HG03097 (cell line): ENCODE measurements around the gene C20orf96.
A peak's percentile ranks its signal among the peaks of the same experiment; 100 is the strongest.
"Not testable (repeated sequence)": the region's sequence is repeated elsewhere in the genome, so short reads cannot be mapped to it uniquely, and the experiment has no call there.

ENCODE experiments used
- ATAC-seq: cut with Tn5 transposase; IDR thresholded peaks from one replicate; pipeline ENCODE4 v1.9.1; 2021; ENCODE audit not compliant: unreplicated experiment, low FRiP score

The C20orf96 gene

GRCh38 chr20:284172-284571 lies 6.4 kb downstream of the C20orf96 start:
- ATAC-seq = no peak

DNA sequence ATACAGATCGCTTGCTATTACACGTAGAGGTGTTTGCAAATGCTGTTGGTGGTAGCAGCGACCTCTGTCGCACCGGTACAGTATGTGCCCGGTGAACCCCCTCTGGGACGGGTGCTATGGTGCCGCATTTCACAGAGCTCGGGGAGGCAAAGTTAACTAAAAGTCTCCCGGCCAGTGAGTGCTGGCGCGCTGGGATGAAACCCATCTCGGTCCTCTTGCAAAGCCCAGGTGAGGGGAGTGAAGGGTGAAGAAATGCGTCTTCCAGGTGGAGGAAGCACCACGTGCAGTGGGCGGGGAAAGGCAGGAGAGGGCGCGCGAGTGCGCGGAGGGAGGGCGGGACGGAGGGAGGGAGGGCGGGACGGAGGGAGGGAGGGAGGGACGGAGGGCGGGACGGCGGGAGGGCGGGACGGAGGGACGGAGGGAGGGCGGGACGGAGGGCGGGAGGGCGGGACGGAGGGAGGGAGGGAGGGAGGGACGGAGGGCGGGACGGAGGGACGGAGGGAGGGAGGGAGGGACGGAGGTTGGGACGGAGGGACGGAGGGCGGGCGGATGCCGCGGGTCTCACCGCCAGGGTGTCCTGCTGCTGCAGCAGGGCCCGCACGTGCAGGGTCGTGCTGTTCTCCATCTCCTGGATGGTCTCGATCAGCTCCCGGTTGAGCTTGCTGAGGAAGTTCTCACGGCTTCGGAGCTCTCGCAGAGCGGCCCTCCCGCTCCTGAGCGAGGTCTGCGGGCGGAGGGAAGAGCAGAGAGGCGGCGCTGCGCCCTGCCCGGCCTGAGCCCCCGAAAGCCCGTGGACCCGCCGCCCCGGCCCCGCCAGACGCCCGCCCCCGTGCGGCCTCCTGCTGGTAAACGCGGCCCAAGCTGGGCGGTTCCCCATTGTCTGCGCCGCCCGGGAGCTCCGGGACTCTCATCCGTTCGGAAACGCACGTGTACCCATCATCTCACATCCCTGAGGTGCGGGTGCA lies 11.7 kb downstream of the C20orf96 start:
- no peak for ATAC-seq

- no peak for ATAC-seq
These were observed 12.4 kb downstream of the C20orf96 start for GRCh38 chr20:278181-278580.

DNA sequence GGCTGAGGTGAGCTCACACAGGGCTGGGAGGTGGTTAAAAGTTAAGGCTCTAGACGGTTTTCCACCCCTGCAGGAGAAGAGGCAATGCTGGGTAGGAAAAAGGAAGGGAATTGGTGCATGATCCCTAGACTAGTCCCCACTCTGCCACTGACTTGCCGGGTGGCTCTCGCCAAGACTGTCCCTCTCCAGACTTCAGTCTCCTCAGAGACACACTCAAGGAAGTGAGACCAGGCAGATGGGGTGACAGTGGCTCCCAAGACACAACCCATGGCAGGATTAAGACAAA lies 13.1 kb downstream of the C20orf96 start:
- ATAC-seq = no peak

DNA sequence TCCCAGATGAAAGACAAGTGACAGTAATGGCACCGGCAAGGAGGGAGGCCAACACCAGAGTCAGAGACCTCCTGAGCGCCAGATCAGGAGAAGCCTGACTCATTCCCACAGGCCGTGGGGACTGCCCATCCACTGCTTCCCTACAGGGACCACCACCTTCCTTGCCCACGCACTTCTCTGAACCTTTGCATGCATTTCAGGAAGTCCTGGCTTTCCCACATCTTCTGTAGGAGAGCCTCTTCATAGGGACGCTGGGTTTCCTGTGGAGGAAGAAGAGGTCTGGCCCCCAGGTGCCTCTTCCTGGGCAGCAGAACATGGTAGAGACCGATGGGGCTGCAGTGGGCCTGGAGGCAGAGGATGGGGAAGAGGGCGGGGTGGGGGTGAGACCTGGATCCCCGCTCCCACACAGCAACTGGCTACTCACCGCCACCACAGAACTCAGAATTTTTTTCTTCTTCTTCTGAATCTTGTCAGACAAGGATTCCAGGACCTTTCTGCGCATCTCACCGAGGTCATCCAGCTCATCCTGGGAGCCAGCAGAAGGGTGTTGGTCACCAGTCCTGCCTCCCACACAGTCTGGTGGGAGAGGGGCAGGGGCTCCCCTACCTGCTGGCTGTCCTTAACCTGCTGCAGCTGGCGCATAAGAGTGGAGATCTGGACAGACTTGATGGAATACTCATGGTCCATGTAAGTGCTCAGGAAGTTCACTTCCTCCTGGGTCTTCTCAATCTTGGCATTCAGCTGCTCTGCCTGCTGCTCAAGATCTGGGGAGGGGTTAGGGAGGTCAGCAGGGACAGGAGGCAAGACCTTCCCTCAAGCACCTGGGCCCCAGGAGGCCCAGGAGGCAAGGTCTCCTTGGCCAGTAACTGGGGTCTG lies 13.7 kb downstream of the C20orf96 start:
- ATAC-seq = no peak

DNA sequence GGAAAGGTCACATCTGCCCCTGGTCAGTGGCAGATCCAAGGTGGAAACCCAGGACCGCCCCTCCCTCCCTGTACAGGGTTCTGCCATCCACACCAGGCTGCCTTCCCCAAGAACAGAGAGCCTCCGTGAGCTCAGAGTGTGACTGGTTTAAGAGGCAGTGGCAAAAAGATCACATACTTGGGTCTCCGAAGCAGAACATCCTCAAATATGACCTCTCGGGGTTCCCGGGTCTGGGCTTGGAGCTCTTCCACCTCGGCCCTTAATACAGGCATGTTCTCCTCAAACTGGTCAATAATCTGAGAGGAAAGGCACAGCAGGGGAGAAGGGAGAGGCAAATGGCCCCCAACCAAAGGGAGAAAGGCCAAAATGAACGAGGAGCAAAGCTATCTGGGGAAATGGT lies 14.8 kb downstream of the C20orf96 start:
- no peak for ATAC-seq

- ATAC-seq = no peak
These were observed 16.7 kb downstream of the C20orf96 start for GRCh38 chr20:273884-274283.

- no peak for ATAC-seq
These were observed 17.8 kb downstream of the C20orf96 start for GRCh38 chr20:272718-273117.

- no peak for ATAC-seq
These were observed 19.0 kb downstream of the C20orf96 start for GRCh38 chr20:271528-271927.

DNA sequence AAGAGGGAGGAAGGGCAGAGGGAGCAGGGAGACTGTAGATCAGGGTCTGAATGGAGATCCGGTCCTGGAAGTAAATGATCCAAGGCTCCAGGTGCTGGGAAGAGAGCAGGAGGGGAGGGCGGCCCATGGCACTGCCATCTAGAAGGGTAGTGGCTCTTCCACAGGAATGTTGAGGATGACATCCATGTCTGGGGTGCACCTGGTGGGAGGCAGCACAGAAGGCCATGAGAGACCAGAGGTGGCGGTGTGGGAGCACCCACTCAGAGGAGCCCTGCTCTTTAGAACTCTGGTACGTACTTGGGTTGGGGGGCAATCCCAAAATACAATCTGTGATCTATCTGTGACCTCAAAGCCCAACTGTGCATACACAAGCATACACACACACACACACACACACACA lies 19.5 kb downstream of the C20orf96 start:
- ATAC-seq = no peak

DNA sequence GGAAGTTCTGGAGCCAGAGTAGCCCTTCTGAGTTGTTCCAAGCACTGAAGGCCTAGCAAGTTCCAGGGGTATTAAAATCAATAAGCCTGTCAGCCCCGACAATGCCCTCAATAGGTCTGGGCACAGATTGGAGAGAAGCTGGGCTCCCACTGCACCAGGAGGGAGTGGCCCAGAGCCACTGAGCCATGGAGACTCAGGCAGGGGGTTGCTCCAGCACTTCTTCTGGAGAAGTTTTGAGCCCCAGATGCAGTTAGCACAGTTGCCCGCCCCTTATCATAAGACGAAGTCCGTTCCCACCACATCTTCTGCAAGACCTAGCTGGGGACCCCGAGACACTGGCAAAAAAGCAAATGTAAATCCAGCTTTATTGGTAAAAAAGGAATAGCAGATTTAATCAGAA lies 20.0 kb downstream of the C20orf96 start:
- ATAC-seq = no peak

DNA sequence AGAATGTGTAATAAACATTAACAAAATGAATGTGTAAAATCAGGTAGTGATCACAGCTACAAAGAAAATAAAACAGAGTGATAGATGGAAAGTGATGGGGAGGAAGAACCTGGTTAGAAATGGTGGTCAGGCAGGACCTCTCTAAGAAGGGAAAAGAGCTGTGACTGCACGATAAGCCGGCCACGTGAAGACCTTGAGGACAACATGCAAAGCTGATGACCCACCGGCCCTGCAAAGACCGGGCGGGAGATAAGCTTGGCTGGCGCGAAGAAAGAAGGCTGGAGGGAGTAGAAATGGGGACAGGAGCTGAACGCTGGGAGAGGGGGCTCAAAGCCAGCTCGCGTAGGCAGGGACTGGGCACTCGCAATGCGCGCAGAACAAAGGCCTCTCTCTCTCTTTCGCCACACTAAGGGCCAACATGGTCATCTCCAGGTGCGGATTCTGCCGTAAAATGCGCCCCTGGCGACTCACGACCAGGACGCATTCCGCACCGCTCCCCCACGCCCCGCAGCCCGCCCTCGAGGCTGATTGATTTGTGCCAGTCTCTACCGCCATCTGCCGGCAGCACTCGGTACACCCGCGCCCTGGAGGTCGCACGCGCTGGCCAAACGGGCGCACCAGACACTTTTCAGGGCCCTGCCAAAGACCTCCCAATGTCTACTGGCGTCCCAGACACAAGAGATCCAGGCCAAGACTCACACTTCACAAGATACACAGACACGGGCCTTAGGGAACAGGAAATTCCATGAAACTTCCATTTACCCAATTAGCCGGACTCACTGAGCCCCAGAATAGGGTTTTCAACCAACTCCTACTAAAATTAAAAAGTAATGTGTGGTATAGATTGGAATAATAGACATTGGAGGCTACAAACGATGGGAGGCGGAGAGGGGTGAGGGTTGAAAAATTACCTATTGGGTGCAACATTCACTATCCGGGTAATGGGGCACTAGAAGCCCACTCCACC lies 23.7 kb downstream of the C20orf96 start:
- peak; percentile 76 for ATAC-seq

DNA sequence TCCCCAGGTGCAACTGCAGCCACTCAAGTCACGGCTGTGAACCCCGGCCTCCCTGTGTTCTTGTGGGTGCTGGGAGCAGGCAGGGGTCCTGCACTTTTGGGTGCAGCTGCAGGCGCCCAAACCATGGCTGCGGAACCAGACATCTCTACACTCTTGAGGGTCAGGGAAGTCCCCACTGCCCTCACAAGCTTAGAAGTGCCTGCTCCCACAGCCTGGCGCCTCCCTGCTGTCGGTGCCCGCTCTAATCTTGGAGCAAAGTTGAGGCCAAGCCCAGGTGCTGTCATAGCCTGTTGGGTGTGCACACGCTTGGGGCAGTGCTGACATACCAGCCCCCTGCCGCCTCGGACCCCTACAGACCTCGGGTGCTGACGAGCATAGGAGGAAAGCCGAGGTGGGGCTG lies 26.8 kb downstream of the C20orf96 start:
- no peak for ATAC-seq

- ATAC-seq = no peak
These were observed 30.6 kb downstream of the C20orf96 start for GRCh38 chr20:259981-260380.

- ATAC-seq = no peak
These were observed 31.6 kb downstream of the C20orf96 start for GRCh38 chr20:258963-259362.

- ATAC-seq = no peak
These were observed 32.2 kb downstream of the C20orf96 start for GRCh38 chr20:258269-258858.

- no peak for ATAC-seq
These were observed 33.1 kb downstream of the C20orf96 start, which contains the start of gene DEFB132 for GRCh38 chr20:257419-257818. TSS of gene DEFB132 (plus strand) at chr20:257724. CDS start at chr20:257779, 55 bp downstream.

DNA sequence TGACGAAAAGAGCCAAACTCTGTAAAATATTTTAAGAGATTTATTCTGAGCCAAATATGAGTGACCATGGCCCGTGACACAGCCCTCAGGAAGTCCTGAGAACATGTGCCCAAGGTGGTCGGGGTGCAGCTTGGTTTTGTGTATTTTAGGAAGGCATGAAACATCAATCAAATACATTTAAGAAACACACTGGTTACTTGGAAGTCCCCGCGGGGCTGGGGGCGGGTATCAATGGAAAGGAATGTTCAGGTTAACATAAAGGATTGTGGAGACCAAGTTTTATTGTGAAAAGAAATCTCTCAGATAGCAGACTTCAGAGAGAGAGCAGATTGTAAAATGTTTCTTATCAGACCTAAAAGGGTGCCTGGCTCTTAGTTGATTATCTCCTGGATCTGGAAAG lies 37.1 kb downstream of the C20orf96 start:
- ATAC-seq = not testable (repeated sequence)

DNA sequence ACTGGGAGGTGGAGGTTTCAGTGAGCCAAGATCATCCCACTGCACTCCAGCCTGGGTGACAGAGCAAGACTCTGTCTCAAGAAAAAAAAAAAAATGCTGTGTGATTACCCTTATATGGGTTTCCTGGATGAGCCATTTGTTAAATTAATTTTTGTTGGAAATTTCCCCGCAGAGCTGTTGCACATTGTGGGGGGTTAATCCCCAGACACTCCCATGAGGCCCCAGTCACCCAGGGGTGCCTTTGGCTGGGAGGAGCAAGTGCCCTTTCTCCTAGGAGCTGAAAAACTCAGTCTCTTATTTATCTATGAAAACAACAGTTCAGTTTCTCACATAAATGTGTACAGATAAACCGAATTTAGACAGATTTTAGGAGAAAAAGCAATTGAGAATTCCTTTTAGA lies 37.7 kb downstream of the C20orf96 start:
- ATAC-seq = no peak

- ATAC-seq = no peak
These were observed 39.2 kb downstream of the C20orf96 start for GRCh38 chr20:251354-251753.
